HepG2 (cell line): Measurements from ENCODE around the gene CCDC38. TPM values are rescaled to one million over a fixed set of nuclear protein-coding genes. Genes with fewer than 3 reads are reported as not detected.

Experiments
- ATAC-seq: fragments of 200-7000 bp; cut with Tn5 transposase; 3 replicates; pipeline ENCODE4 v1.9.1; 2020; ENCODE audit warnings: mild to moderate bottlenecking, moderate library complexity
- BruUV-seq: library from RNA; stranded (reverse); fragments of 400-500 nt; replicated peaks from 2 replicates; lab custom pipeline; 2021; lab: Mats Ljungman, UMichigan
- CTCF ChIA-PET: fragments of 300-600 bp; formaldehyde crosslinking; extraction: SDS; loops from one replicate; lab custom pipeline; 2021; ENCODE audit warnings: low total read pairs, inconsistent platforms, low intra/inter-chr PET ratio; lab: Yijun Ruan, JAX
- POLR2A ChIA-PET: fragments of 350-600 bp; sonication (Branson Sonifier 250); formaldehyde crosslinking; loops from one replicate; lab custom pipeline; 2020; ENCODE audit warnings: antibody characterized with exemption, inconsistent platforms; lab: Yijun Ruan, JAX
- DNase-seq: peaks from one replicate; pipeline ENCODE4 v3.0.0-alpha.2; 2015; ENCODE audit warnings: low spot score
- FAIRE-seq: peaks from 3 replicates; lab custom pipeline; 2011; peaks lifted over from hg19 to GRCh38; lab: Jason Lieb, UNC
- H2AFZ ChIP-seq: one replicate; pipeline ENCODE4 v1.6.1; 2011; ENCODE audit warnings: low read length, inconsistent platforms
- H3K27ac ChIP-seq: fragments of 300-600 bp; 3 replicates; pipeline ENCODE4 v1.8.0; 2011; ENCODE audit warnings: mixed run types, mild to moderate bottlenecking, mixed read lengths, low read length, inconsistent platforms; ENCODE audit not compliant: insufficient read depth; ENCODE audit errors: extremely low read length
- H3K27me3 ChIP-seq, 2 experiments: fragments of 200-600 bp in 1 of 2; 2 replicates in 1 of 2; 3 replicates in 1 of 2; pipeline versions ENCODE4 v1.6.0 to v1.8.0; 2011; ENCODE audit warnings: low read length in 2 of 2, mild to moderate bottlenecking in 2 of 2, moderate library complexity in 2 of 2, inconsistent platforms in 1 of 2; ENCODE audit not compliant: insufficient read depth in 2 of 2, control insufficient read depth in 1 of 2
- H3K36me3 ChIP-seq, 2 experiments: fragments of 200-600 bp in 1 of 2; replicated peaks in 1 of 2; 2 replicates in 1 of 2; 3 replicates in 1 of 2; pipeline versions ENCODE4 v1.5.1 to v1.8.0; 2011; ENCODE audit warnings: low read length in 2 of 2, inconsistent platforms in 1 of 2; ENCODE audit not compliant: insufficient read depth in 2 of 2, control insufficient read depth in 1 of 2
- H3K4me1 ChIP-seq: 2 replicates; pipeline ENCODE4 v1.5.1; 2012; ENCODE audit warnings: low read length, inconsistent platforms; ENCODE audit not compliant: insufficient read depth
- H3K4me2 ChIP-seq: 2 replicates; pipeline ENCODE4 v1.6.0; 2011; ENCODE audit warnings: low read depth, low read length, inconsistent platforms
- H3K4me3 ChIP-seq, 3 experiments: fragments of 200-600 bp in 1 of 3; sonication (generic), shearing (Covaris generic) in 1 of 3; replicated peaks in 1 of 3; 2 replicates each; pipeline ENCODE4 v1.5.1; 2011 to 2016; ENCODE audit warnings: low read length in 3 of 3, inconsistent platforms in 2 of 3, low read depth in 2 of 3, mild to moderate bottlenecking in 2 of 3, control low read depth in 1 of 3, mixed read lengths in 1 of 3; ENCODE audit not compliant: insufficient read depth in 1 of 3
- H3K79me2 ChIP-seq: one replicate; pipeline ENCODE4 v1.6.1; 2011; ENCODE audit warnings: low read length, inconsistent platforms; ENCODE audit not compliant: insufficient read depth
- H3K9ac ChIP-seq: 2 replicates; pipeline ENCODE4 v1.6.0; 2011; ENCODE audit warnings: mild to moderate bottlenecking, low read depth, low read length, inconsistent platforms; ENCODE audit not compliant: insufficient read depth
- H3K9me3 ChIP-seq: 2 replicates; pipeline ENCODE4 v1.5.1; 2012; ENCODE audit warnings: mild to moderate bottlenecking, low read length
- H4K20me1 ChIP-seq: 2 replicates; pipeline ENCODE4 v1.6.0; 2011; ENCODE audit warnings: inconsistent platforms, mild to moderate bottlenecking, low read length, moderate library complexity; ENCODE audit not compliant: insufficient read depth
- ARNT ChIP-seq: fragments of 450-650 bp; IDR thresholded peaks from 2 replicates; pipeline ENCODE4 v1.6.1; 2017
- DNMT1 ChIP-seq: sonication (generic); formaldehyde crosslinking; IDR thresholded peaks from 2 replicates; pipeline ENCODE4 v1.5.1; 2020; ENCODE audit warnings: mild to moderate bottlenecking, missing genetic modification reagents
- GATAD2A ChIP-seq: IDR thresholded peaks from 2 replicates; pipeline ENCODE4 v1.6.1; 2016
- PLRG1 ChIP-seq: fragments of 450-650 bp; conservative IDR thresholded peaks from 2 replicates; pipeline ENCODE4 v1.6.1; 2016
- WGBS: methylation state at CpG from one replicate; pipeline ENCODE4 v1.1.6; 2017; ENCODE audit warnings: low lambda C conversion rate; 5-methylcytosine and 5-hydroxymethylcytosine counted together
- in situ Hi-C: cut with HindIII; loops from 2 replicates; pipeline ENCODE4 v1.10.0; 2017; ENCODE audit warnings: low pct_unique_long_range_greater_than_20kb; ENCODE audit not compliant: extremely low pct_ligation_motif_present
- intact Hi-C: fragments of 100-400 bp; cut with micrococcal nuclease; formaldehyde crosslinking; loops from one replicate; pipeline ENCODE4 v1.10.0; 2022; ENCODE audit not compliant: unreplicated experiment
- polyA plus RNA-seq, 8 experiments: library from polyadenylated mRNA; depleted of rRNA in 3 of 8; stranded (reverse) in 7 of 8; unstranded in 1 of 8; fragments of >200 nt; fragmentation: Illumina TruSeq in 4 of 8; extraction: Trizol in 4 of 8; gene quantifications; 2 replicates each; pipeline versions ENCODE4 v1.2.1 to v1.2.3, GENCODE V29; 2011 to 2016; ENCODE audit warnings: low read depth in 4 of 8, missing spikeins in 1 of 8, mixed read lengths in 1 of 8; ENCODE audit not compliant: insufficient read depth in 1 of 8
- total RNA-seq, 5 experiments: library from RNA; depleted of rRNA; stranded (reverse); fragments of >200 nt; fragmentation: Illumina TruSeq; extraction: Trizol; gene quantifications; 2 replicates each; pipeline ENCODE4 v1.2.3, GENCODE V29; 2016; ENCODE audit warnings: low read depth in 1 of 5
- TF ChIP-seq, protein P1 (sequence below): sonication (generic); formaldehyde crosslinking; IDR thresholded peaks from 2 replicates; pipeline ENCODE4 v1.8.0; 2022; ENCODE audit warnings: missing genetic modification reagents, mild to moderate bottlenecking, inconsistent platforms, borderline replicate concordance
- TF ChIP-seq, protein P2 (sequence below): IDR thresholded peaks from 2 replicates; pipeline ENCODE4 v1.6.1; 2018; ENCODE audit warnings: missing genetic modification reagents, mild to moderate bottlenecking, missing compliant biosample characterization
- TF ChIP-seq, protein P3 (sequence below), 2 experiments: sonication (generic) in 1 of 2; formaldehyde crosslinking in 1 of 2; IDR thresholded peaks; 2 replicates each; pipeline versions ENCODE4 v1.4.0 to v1.6.1; 2016 to 2020; ENCODE audit warnings: borderline replicate concordance in 1 of 2, low read depth in 1 of 2, mild to moderate bottlenecking in 1 of 2, missing genetic modification reagents in 1 of 2
- TF ChIP-seq, protein P4 (sequence below): sonication (generic); formaldehyde crosslinking; IDR thresholded peaks from 2 replicates; pipeline ENCODE4 v1.5.0; 2020; ENCODE audit warnings: missing genetic modification reagents
- TF ChIP-seq, protein P5 (sequence below): sonication (generic); formaldehyde crosslinking; IDR thresholded peaks from 2 replicates; pipeline ENCODE4 v1.5.0; 2020; ENCODE audit warnings: mild to moderate bottlenecking, missing genetic modification reagents

CCDC38 gene
- total and polyA plus RNA-seq, 2 of the 13 experiments (the other 11 are each of a cell fraction or from before 2014, with no cell fraction given) = 0.24 to 0.32 TPM

DNA sequence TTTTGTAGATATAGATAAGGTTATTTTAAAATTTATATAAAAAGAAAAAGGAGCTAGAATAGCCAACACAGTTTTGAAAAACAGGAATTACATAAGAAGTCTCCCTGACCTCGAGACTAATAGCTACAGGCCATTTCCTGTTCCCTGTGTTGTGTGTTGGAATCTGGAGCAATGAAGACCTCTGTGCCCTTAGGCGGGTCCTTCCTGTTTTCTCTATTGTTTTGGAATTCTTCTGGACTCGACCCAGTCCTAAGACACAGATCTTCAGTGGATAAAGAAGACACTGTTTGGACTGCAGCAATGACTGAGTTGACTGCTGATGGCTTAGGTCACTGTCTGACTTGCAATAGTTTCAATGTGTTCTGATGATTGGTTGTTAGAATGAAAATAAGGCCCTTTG, 57.4 kb downstream of the CCDC38 start:
- BruUV-seq = no TSS peak
- Histone ChIP-seq H3K4me2 (no peak overlapping the region), H3K4me1 (peaks cover 23% of the 10 kb centered on the region), H2AFZ (no peak overlapping the region), H4K20me1 (no peaks in the 10 kb centered on the region), H3K79me2 (no peaks in the 10 kb centered on the region), H3K36me3 (no peaks in the 10 kb centered on the region), H3K9me3 (peaks cover 11% of the 10 kb centered on the region), H3K27me3 (no peaks in the 10 kb centered on the region; a peak in 1 of 5 replicates), H3K27ac (no peak overlapping the region), H3K9ac (no peak overlapping the region), H3K4me3 (no peak overlapping the region)
- intact Hi-C loops = no loop called here
- ATAC-seq (no peak), DNase-seq (peak; percentile 26), FAIRE-seq (peak; percentile 15)
- in situ Hi-C loops = no loop called here
- CTCF ChIA-PET = no interaction called here
- POLR2A ChIA-PET = no interaction called here
- 0% methylated on average over 3 of the region's 3 CpGs for WGBS
- TF ChIP-seq GATAD2A = no peak
- no peak for TF ChIP-seq ARNT
- TF ChIP-seq, protein P1, sequence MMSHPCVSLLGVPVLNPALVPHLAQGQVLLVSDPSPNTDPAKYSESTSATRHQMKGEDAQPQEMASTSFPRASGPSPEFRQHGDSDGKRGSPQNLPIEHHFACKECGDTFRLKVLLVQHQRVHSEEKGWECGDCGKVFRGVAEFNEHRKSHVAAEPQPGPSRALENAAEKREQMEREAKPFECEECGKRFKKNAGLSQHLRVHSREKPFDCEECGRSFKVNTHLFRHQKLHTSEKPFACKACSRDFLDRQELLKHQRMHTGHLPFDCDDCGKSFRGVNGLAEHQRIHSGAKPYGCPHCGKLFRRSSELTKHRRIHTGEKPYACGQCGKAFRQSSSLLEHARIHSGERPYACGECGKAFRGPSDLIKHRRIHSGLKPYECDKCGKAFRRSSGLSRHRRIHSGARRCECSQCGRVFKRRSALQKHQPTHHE = no peak
- TF ChIP-seq, protein P2, sequence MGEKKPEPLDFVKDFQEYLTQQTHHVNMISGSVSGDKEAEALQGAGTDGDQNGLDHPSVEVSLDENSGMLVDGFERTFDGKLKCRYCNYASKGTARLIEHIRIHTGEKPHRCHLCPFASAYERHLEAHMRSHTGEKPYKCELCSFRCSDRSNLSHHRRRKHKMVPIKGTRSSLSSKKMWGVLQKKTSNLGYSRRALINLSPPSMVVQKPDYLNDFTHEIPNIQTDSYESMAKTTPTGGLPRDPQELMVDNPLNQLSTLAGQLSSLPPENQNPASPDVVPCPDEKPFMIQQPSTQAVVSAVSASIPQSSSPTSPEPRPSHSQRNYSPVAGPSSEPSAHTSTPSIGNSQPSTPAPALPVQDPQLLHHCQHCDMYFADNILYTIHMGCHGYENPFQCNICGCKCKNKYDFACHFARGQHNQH = no peak
- TF ChIP-seq, protein P3, sequence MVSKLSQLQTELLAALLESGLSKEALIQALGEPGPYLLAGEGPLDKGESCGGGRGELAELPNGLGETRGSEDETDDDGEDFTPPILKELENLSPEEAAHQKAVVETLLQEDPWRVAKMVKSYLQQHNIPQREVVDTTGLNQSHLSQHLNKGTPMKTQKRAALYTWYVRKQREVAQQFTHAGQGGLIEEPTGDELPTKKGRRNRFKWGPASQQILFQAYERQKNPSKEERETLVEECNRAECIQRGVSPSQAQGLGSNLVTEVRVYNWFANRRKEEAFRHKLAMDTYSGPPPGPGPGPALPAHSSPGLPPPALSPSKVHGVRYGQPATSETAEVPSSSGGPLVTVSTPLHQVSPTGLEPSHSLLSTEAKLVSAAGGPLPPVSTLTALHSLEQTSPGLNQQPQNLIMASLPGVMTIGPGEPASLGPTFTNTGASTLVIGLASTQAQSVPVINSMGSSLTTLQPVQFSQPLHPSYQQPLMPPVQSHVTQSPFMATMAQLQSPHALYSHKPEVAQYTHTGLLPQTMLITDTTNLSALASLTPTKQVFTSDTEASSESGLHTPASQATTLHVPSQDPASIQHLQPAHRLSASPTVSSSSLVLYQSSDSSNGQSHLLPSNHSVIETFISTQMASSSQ (IDR thresholded peaks at IDR 0.05; ENCODE audit: low read depth) = no peak
- TF ChIP-seq, protein P3 (CRISPR knock-in tag; IDR thresholded peaks at IDR 0.05; ENCODE audit: borderline replicate concordance) = no peak
- TF ChIP-seq, protein P4, sequence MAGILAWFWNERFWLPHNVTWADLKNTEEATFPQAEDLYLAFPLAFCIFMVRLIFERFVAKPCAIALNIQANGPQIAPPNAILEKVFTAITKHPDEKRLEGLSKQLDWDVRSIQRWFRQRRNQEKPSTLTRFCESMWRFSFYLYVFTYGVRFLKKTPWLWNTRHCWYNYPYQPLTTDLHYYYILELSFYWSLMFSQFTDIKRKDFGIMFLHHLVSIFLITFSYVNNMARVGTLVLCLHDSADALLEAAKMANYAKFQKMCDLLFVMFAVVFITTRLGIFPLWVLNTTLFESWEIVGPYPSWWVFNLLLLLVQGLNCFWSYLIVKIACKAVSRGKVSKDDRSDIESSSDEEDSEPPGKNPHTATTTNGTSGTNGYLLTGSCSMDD (CRISPR knock-in tag) = no peak
- TF ChIP-seq, protein P5, sequence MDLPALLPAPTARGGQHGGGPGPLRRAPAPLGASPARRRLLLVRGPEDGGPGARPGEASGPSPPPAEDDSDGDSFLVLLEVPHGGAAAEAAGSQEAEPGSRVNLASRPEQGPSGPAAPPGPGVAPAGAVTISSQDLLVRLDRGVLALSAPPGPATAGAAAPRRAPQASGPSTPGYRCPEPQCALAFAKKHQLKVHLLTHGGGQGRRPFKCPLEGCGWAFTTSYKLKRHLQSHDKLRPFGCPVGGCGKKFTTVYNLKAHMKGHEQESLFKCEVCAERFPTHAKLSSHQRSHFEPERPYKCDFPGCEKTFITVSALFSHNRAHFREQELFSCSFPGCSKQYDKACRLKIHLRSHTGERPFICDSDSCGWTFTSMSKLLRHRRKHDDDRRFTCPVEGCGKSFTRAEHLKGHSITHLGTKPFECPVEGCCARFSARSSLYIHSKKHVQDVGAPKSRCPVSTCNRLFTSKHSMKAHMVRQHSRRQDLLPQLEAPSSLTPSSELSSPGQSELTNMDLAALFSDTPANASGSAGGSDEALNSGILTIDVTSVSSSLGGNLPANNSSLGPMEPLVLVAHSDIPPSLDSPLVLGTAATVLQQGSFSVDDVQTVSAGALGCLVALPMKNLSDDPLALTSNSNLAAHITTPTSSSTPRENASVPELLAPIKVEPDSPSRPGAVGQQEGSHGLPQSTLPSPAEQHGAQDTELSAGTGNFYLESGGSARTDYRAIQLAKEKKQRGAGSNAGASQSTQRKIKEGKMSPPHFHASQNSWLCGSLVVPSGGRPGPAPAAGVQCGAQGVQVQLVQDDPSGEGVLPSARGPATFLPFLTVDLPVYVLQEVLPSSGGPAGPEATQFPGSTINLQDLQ (CRISPR knock-in tag) = no peak
- TF ChIP-seq DNMT1 = no peak
- no peak for TF ChIP-seq PLRG1
